Measurements from ENCODE around the gene HOXC10.

GRCh38 chr12:53937099-53937498 lies 47.8 kb upstream of the HOXC10 start:
- TF ChIP-seq CTCF (IDR thresholded peaks at IDR 0.05) (no peak), EZH2 (IDR thresholded peaks at IDR 0.05; ENCODE audit: borderline replicate concordance, insufficient read depth, low read depth, low read length, poor library complexity, severe bottlenecking) (no peak)
